ENCODE data around the gene C3orf18. TPM values are rescaled to one million over a fixed set of nuclear protein-coding genes. Genes with fewer than 3 reads are reported as not detected.

C3orf18 gene
- polyA plus RNA-seq, 1 donor, result 6.8 TPM

- Histone ChIP-seq H3K9me3 (ENCODE audit: control insufficient read depth, low read depth, low read length) (no peaks in the 10 kb centered on the region), H3K36me3 (ENCODE audit: control insufficient read depth, insufficient read depth, low read length) (peaks cover 45% of the 10 kb centered on the region), H3K4me1 (ENCODE audit: control insufficient read depth, insufficient read depth, low read length) (peaks cover 57% of the 10 kb centered on the region), H3K4me3 (ENCODE audit: low read length) (peak overlapping the region; percentile 98), H3K27ac (ENCODE audit: low read length) (peak overlapping the region; percentile 97), H3K27me3 (ENCODE audit: control insufficient read depth, insufficient read depth, low read length) (no peaks in the 10 kb centered on the region)
- WGBS (ENCODE audit: insufficient coverage, low lambda C conversion rate), result no CpG with 5 or more reads among the region's 6 CpGs
- DNase-seq, result peak; percentile 71 to 87
Measured at GRCh38 chr3:50610181-50610971, 42.8 kb upstream of the C3orf18 start.

GRCh38 chr3:50609763-50610085 is 42.2 kb upstream of the C3orf18 start:
- no CpG with 5 or more reads among the region's 3 CpGs for WGBS (ENCODE audit: insufficient coverage, low lambda C conversion rate)
- Histone ChIP-seq H3K36me3 (ENCODE audit: control insufficient read depth, insufficient read depth, low read length) (peaks cover 51% of the 10 kb centered on the region), H3K9me3 (ENCODE audit: control insufficient read depth, low read depth, low read length) (no peaks in the 10 kb centered on the region), H3K4me1 (ENCODE audit: control insufficient read depth, insufficient read depth, low read length) (peaks cover 59% of the 10 kb centered on the region), H3K27ac (ENCODE audit: low read length) (peak overlapping the region; percentile 97), H3K27me3 (ENCODE audit: control insufficient read depth, insufficient read depth, low read length) (no peaks in the 10 kb centered on the region), H3K4me3 (ENCODE audit: low read length) (peak overlapping the region; percentile 98)
- peak in 1 of 2 donors; percentile 41 for DNase-seq

GRCh38 chr3:50609071-50609762 is 41.7 kb upstream of the C3orf18 start:
- peaks cover 63% of the 10 kb centered on the region for H3K4me1 ChIP-seq (ENCODE audit: control insufficient read depth, insufficient read depth, low read length)
- H3K27ac ChIP-seq (ENCODE audit: low read length), result peak overlapping the region; percentile 97
- peak overlapping the region; percentile 98 for H3K4me3 ChIP-seq (ENCODE audit: low read length)
- H3K36me3 ChIP-seq (ENCODE audit: control insufficient read depth, insufficient read depth, low read length), result peaks cover 56% of the 10 kb centered on the region
- H3K27me3 ChIP-seq (ENCODE audit: control insufficient read depth, insufficient read depth, low read length), result no peaks in the 10 kb centered on the region
- no peaks in the 10 kb centered on the region for H3K9me3 ChIP-seq (ENCODE audit: control insufficient read depth, low read depth, low read length)
- no CpG with 5 or more reads among the region's 5 CpGs for WGBS (ENCODE audit: insufficient coverage, low lambda C conversion rate)
- no peak for DNase-seq

GRCh38 chr3:50608278-50608677 is 40.7 kb upstream of the C3orf18 start:
- H3K9me3 ChIP-seq (ENCODE audit: control insufficient read depth, low read depth, low read length), result no peaks in the 10 kb centered on the region
- no peak overlapping the region for H3K4me3 ChIP-seq (ENCODE audit: low read length)
- DNase-seq, result no peak
- WGBS (ENCODE audit: insufficient coverage, low lambda C conversion rate), result no CpG with 5 or more reads among the region's 7 CpGs
- no peak overlapping the region for H3K27ac ChIP-seq (ENCODE audit: low read length)
- peaks cover 66% of the 10 kb centered on the region for H3K36me3 ChIP-seq (ENCODE audit: control insufficient read depth, insufficient read depth, low read length)
- no peaks in the 10 kb centered on the region for H3K27me3 ChIP-seq (ENCODE audit: control insufficient read depth, insufficient read depth, low read length)
- H3K4me1 ChIP-seq (ENCODE audit: control insufficient read depth, insufficient read depth, low read length), result peaks cover 64% of the 10 kb centered on the region

GRCh38 chr3:50607271-50608091 is 39.9 kb upstream of the C3orf18 start:
- H3K27ac ChIP-seq (ENCODE audit: low read length), result no peak overlapping the region
- peaks cover 66% of the 10 kb centered on the region for H3K4me1 ChIP-seq (ENCODE audit: control insufficient read depth, insufficient read depth, low read length)
- no peak overlapping the region for H3K4me3 ChIP-seq (ENCODE audit: low read length)
- no peaks in the 10 kb centered on the region for H3K9me3 ChIP-seq (ENCODE audit: control insufficient read depth, low read depth, low read length)
- no peaks in the 10 kb centered on the region for H3K27me3 ChIP-seq (ENCODE audit: control insufficient read depth, insufficient read depth, low read length)
- peaks cover 70% of the 10 kb centered on the region for H3K36me3 ChIP-seq (ENCODE audit: control insufficient read depth, insufficient read depth, low read length)
- WGBS (ENCODE audit: insufficient coverage, low lambda C conversion rate), result no CpG with 5 or more reads among the region's 29 CpGs
- no peak for DNase-seq

- WGBS (ENCODE audit: insufficient coverage, low lambda C conversion rate), result no CpG with 5 or more reads among the region's 6 CpGs
- peaks cover 70% of the 10 kb centered on the region for H3K36me3 ChIP-seq (ENCODE audit: control insufficient read depth, insufficient read depth, low read length)
- H3K4me1 ChIP-seq (ENCODE audit: control insufficient read depth, insufficient read depth, low read length), result peaks cover 74% of the 10 kb centered on the region
- H3K9me3 ChIP-seq (ENCODE audit: control insufficient read depth, low read depth, low read length), result no peaks in the 10 kb centered on the region
- H3K27me3 ChIP-seq (ENCODE audit: control insufficient read depth, insufficient read depth, low read length), result no peaks in the 10 kb centered on the region
- peak overlapping the region; percentile 29 for H3K27ac ChIP-seq (ENCODE audit: low read length)
- no peak overlapping the region for H3K4me3 ChIP-seq (ENCODE audit: low read length)
- no peak for DNase-seq
Measured at GRCh38 chr3:50606596-50606995, 39.0 kb upstream of the C3orf18 start.

- H3K9me3 ChIP-seq (ENCODE audit: control insufficient read depth, low read depth, low read length), result no peaks in the 10 kb centered on the region
- peak overlapping the region; percentile 29 for H3K27ac ChIP-seq (ENCODE audit: low read length)
- peaks cover 70% of the 10 kb centered on the region for H3K36me3 ChIP-seq (ENCODE audit: control insufficient read depth, insufficient read depth, low read length)
- no peaks in the 10 kb centered on the region for H3K27me3 ChIP-seq (ENCODE audit: control insufficient read depth, insufficient read depth, low read length)
- H3K4me3 ChIP-seq (ENCODE audit: low read length), result no peak overlapping the region
- H3K4me1 ChIP-seq (ENCODE audit: control insufficient read depth, insufficient read depth, low read length), result peaks cover 80% of the 10 kb centered on the region
- no peak for DNase-seq
- 50% methylated on average over 1 of the region's 5 CpGs for WGBS (ENCODE audit: insufficient coverage, low lambda C conversion rate)
Measured at GRCh38 chr3:50605901-50606326, 38.4 kb upstream of the C3orf18 start.

GRCh38 chr3:50604628-50605588 is 37.4 kb upstream of the C3orf18 start:
- DNase-seq, result no peak
- Histone ChIP-seq H3K27me3 (ENCODE audit: control insufficient read depth, insufficient read depth, low read length) (no peaks in the 10 kb centered on the region), H3K27ac (ENCODE audit: low read length) (no peak overlapping the region), H3K4me3 (ENCODE audit: low read length) (no peak overlapping the region), H3K4me1 (ENCODE audit: control insufficient read depth, insufficient read depth, low read length) (peaks cover 88% of the 10 kb centered on the region), H3K36me3 (ENCODE audit: control insufficient read depth, insufficient read depth, low read length) (peaks cover 67% of the 10 kb centered on the region), H3K9me3 (ENCODE audit: control insufficient read depth, low read depth, low read length) (no peaks in the 10 kb centered on the region)
- WGBS (ENCODE audit: insufficient coverage, low lambda C conversion rate), result no CpG with 5 or more reads among the region's 14 CpGs

- DNase-seq, result no peak
- H3K4me3 ChIP-seq (ENCODE audit: low read length), result no peak overlapping the region
- no peak overlapping the region for H3K27ac ChIP-seq (ENCODE audit: low read length)
- peaks cover 62% of the 10 kb centered on the region for H3K36me3 ChIP-seq (ENCODE audit: control insufficient read depth, insufficient read depth, low read length)
- no peaks in the 10 kb centered on the region for H3K9me3 ChIP-seq (ENCODE audit: control insufficient read depth, low read depth, low read length)
- H3K27me3 ChIP-seq (ENCODE audit: control insufficient read depth, insufficient read depth, low read length), result no peaks in the 10 kb centered on the region
- H3K4me1 ChIP-seq (ENCODE audit: control insufficient read depth, insufficient read depth, low read length), result peaks cover 88% of the 10 kb centered on the region
- WGBS (ENCODE audit: insufficient coverage, low lambda C conversion rate), result no CpG with 5 or more reads among the region's 5 CpGs
Measured at GRCh38 chr3:50604110-50604621, 36.6 kb upstream of the C3orf18 start.

Measured in large intestine (tissue), 3 donors.